Thoracic aorta (tissue), 2 donors: ENCODE data around the gene CLASRP. TPM values are rescaled to one million over a fixed set of nuclear protein-coding genes. Genes with fewer than 3 reads are reported as not detected.

Experiments used
- ATAC-seq: fragments of 150-250 bp; one replicate; pipeline ENCODE4 v1.8.0; 2017; ENCODE audit warnings: low read depth; ENCODE audit not compliant: insufficient number of reproducible peaks, low FRiP score
- DNase-seq: peaks from one replicate; pipeline ENCODE4 v3.0.0-alpha.2; 2020; ENCODE audit warnings: low spot score
- H3K27ac ChIP-seq, 2 donors: fragments of 200-600 bp; sonication (generic); 1 replicate in 1 of 2; 2 replicates in 1 of 2; pipeline ENCODE4 v1.5.1; 2016; ENCODE audit warnings: mild to moderate bottlenecking in 2 of 2, moderate library complexity in 2 of 2
- H3K27me3 ChIP-seq: fragments of 200-600 bp; sonication (generic); replicated peaks from 2 replicates; pipeline ENCODE4 v1.6.0; 2016; ENCODE audit warnings: mild to moderate bottlenecking; ENCODE audit not compliant: insufficient read depth
- H3K36me3 ChIP-seq: fragments of 200-600 bp; sonication (generic); one replicate; pipeline ENCODE4 v1.5.1; 2016
- H3K4me1 ChIP-seq, 2 donors: fragments of 200-600 bp; sonication (generic); 1 replicate in 1 of 2; 2 replicates in 1 of 2; pipeline versions ENCODE4 v1.5.1 to v1.6.0; 2016; ENCODE audit warnings: low read depth in 2 of 2, mild to moderate bottlenecking in 1 of 2; ENCODE audit not compliant: control insufficient read depth in 1 of 2
- H3K4me3 ChIP-seq: fragments of 200-600 bp; sonication (generic); 2 replicates; pipeline ENCODE4 v1.5.1; 2016; ENCODE audit warnings: mild to moderate bottlenecking
- H3K9me3 ChIP-seq: fragments of 200-600 bp; sonication (generic); 2 replicates; pipeline ENCODE4 v1.5.1; 2016
- total RNA-seq, 2 donors: library from RNA; depleted of rRNA; stranded (reverse); fragments of >200 nt; gene quantifications; one replicate each; pipeline versions ENCODE4 v1.1.0 to v1.2.3, GENCODE V29; 2016
- TF ChIP-seq, protein P1 (sequence below): fragments of 200-600 bp; sonication (generic); IDR thresholded peaks from one replicate; pipeline ENCODE4 v1.5.1; 2019; ENCODE audit warnings: antibody characterized with exemption

Gene CLASRP
- total RNA-seq, 2 donors from 2014 or later = 119 to 300 TPM

DNA sequence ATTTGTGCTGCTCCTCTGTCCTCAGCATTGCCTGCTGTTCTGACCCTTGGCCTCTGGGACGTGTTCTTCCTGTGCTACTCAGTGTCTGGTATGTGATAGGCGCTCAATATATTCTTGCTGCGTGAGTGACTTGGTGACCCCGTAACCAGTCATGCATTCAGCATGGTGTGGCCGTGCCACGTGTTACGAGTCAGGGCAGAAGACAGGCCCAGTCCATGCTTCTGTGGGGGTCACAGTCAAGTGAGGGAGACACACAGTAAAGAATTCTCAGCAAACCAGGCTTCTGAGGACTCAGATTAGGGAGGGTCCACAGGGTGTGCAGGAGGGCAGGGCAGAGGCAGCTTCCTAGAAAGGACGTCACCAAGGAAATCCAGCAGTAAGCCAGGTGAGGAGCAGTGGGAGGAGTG is 62.0 kb downstream of the CLASRP start:
- Histone ChIP-seq H3K4me3 (no peak overlapping the region), H3K36me3 (no peaks in the 10 kb centered on the region), H3K4me1 (peaks cover 4 to 16% of the 10 kb centered on the region in 2 donors), H3K27ac (no peak overlapping the region), H3K9me3 (no peaks in the 10 kb centered on the region), H3K27me3 (no peaks in the 10 kb centered on the region)
- DNase-seq (no peak), ATAC-seq (no peak)
- TF ChIP-seq, protein P1, sequence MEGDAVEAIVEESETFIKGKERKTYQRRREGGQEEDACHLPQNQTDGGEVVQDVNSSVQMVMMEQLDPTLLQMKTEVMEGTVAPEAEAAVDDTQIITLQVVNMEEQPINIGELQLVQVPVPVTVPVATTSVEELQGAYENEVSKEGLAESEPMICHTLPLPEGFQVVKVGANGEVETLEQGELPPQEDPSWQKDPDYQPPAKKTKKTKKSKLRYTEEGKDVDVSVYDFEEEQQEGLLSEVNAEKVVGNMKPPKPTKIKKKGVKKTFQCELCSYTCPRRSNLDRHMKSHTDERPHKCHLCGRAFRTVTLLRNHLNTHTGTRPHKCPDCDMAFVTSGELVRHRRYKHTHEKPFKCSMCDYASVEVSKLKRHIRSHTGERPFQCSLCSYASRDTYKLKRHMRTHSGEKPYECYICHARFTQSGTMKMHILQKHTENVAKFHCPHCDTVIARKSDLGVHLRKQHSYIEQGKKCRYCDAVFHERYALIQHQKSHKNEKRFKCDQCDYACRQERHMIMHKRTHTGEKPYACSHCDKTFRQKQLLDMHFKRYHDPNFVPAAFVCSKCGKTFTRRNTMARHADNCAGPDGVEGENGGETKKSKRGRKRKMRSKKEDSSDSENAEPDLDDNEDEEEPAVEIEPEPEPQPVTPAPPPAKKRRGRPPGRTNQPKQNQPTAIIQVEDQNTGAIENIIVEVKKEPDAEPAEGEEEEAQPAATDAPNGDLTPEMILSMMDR = no peak

DNA sequence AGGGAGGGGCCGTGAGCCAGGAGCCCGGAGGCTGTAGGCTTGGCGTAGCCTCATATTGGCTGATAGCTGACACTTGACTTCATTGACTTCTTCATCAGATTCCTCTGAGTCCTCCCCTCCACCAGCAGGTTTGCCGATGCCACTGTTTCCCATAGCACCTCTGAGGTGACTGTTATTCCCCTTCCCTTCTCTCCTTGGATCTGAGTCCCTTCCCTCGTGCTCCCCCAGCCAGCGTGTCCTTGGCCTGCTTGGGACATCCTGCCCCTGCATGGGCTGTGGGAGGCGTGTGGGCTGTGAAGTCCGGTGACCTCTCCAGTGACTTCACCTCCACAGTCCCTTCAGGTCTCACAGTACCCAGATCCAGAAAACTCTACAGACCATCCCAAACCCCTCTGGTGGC is 63.0 kb downstream of the CLASRP start:
- ATAC-seq (no peak), DNase-seq (no peak)
- Histone ChIP-seq H3K4me3 (no peak overlapping the region), H3K27ac (no peak overlapping the region), H3K36me3 (no peaks in the 10 kb centered on the region), H3K27me3 (no peaks in the 10 kb centered on the region), H3K9me3 (no peaks in the 10 kb centered on the region), H3K4me1 (peaks cover 4 to 14% of the 10 kb centered on the region in 2 donors)
- TF ChIP-seq, protein P1 = no peak

DNA sequence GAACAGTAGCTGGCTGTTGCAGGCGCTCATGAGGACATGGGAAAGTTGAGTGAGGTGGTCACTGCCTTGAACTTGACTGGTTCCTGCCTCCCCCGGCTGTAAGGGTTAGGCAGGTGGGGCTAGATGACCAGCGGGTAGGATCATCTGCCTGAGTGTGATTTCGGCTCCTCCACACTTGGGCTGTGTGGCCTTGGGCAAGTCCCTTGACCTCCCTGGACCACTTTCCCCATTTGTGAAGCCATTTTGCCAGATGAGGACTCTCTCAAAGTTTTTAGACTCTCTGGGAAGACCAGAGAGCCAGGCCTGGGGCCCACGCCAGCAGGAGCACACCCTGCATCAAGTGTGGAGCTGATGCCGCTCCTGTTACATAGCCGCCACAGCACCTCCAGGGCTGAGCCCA is 63.6 kb downstream of the CLASRP start:
- Histone ChIP-seq H3K4me3 (no peak overlapping the region), H3K36me3 (no peaks in the 10 kb centered on the region), H3K9me3 (no peaks in the 10 kb centered on the region), H3K27ac (no peak overlapping the region), H3K4me1 (peaks cover 4 to 14% of the 10 kb centered on the region in 2 donors), H3K27me3 (no peaks in the 10 kb centered on the region)
- DNase-seq = no peak
- TF ChIP-seq, protein P1 = no peak
- no peak for ATAC-seq

DNA sequence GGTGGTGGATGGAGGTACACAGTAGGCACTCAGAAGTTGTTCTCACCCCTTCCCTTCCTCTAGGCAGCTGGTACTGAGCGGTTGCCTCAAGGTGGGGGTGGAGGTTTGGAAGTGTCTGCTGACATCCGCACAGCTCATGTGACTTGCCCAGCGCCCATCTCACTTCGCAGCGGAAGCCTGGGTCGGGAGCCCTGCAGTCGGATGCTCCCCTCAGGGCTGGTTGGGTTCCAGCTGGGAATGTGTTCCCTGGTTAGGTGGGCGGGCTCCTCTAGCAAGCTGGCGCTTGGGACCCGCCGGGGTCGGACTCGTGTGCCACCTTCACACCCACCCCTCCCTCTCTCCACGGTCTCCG is 64.3 kb downstream of the CLASRP start:
- H3K36me3 ChIP-seq = no peaks in the 10 kb centered on the region
- peaks cover 4 to 9% of the 10 kb centered on the region in 2 donors for H3K4me1 ChIP-seq
- no peak for DNase-seq
- no peak overlapping the region for H3K27ac ChIP-seq
- no peaks in the 10 kb centered on the region for H3K27me3 ChIP-seq
- TF ChIP-seq, protein P1 = no peak
- H3K4me3 ChIP-seq = no peak overlapping the region
- H3K9me3 ChIP-seq = no peaks in the 10 kb centered on the region
- ATAC-seq = no peak

DNA sequence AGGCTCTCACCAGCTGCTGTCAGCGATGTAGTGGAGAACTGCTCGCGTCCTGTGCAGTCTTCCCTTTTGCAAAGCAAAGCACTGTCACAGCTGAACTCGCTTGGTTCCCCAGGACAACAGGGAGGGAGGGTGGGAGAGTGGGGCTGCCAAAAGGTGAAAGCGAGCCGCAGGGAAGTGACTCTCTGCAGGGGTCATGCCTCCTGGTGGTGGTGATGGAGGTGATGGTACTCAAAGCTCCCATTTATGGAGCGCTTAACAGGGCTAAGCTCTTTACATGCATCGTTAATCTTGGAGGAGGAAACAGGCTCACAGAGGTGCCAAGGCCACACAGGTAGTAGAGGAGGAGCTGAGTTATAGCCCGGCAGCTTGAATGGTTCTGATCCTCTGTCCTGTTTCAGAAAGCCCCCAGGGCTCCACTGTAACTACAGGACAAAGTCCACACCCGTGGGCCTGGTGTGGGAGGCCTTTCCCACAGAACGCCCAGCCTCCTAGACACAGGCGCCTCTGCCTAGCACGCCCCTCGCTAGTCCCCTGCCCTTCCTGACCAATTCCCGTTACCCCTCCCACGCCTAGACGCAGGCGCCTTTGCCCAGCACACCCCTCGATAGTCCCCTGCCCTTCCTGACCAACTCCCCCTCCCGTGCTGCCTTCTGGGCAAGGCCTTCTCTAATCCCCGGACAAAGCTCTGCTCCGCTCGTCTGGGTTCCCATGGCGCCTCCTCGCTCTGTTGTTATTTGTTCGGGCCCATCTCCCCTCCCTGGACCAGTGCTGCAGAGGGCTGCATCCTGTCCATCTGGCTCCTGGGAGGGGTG is 64.9 kb downstream of the CLASRP start:
- Histone ChIP-seq H3K4me1 (peaks cover under 1 to 3% of the 10 kb centered on the region in 2 donors), H3K27ac (no peak overlapping the region), H3K4me3 (no peak overlapping the region), H3K36me3 (no peaks in the 10 kb centered on the region), H3K9me3 (no peaks in the 10 kb centered on the region), H3K27me3 (no peaks in the 10 kb centered on the region)
- ATAC-seq (no peak), DNase-seq (no peak)
- TF ChIP-seq, protein P1 = no peak
